ENCODE results near the gene CNTNAP2. TPM values are rescaled to one million over a fixed set of nuclear protein-coding genes. Genes with fewer than 3 reads are reported as not detected.

The CNTNAP2 gene
- total RNA-seq, 1 donor from 2014 or later = 5.4 TPM

GRCh38 chr7:148306759-148307158 is 2190.2 kb downstream of the CNTNAP2 start:
- DNase-seq (ENCODE audit: low spot score) = no peak
- TF ChIP-seq CTCF (IDR thresholded peaks at IDR 0.05; ENCODE audit: unreplicated experiment) = no peak
- Mint-ChIP-seq H3K27me3 (ENCODE audit: unreplicated experiment) (peaks cover 13% of the 10 kb centered on the region), H3K4me3 (ENCODE audit: unreplicated experiment) (no peak overlapping the region), H3K4me1 (ENCODE audit: unreplicated experiment) (peaks cover 26% of the 10 kb centered on the region), H3K27ac (ENCODE audit: unreplicated experiment) (no peak overlapping the region), H3K36me3 (ENCODE audit: low read depth, unreplicated experiment) (peaks cover 5% of the 10 kb centered on the region), H3K9me3 (ENCODE audit: unreplicated experiment) (no peaks in the 10 kb centered on the region)

GRCh38 chr7:148318102-148318811 is 2201.7 kb downstream of the CNTNAP2 start:
- no peaks in the 10 kb centered on the region for H3K9me3 Mint-ChIP-seq (ENCODE audit: unreplicated experiment)

GRCh38 chr7:148318838-148319237 is 2202.2 kb downstream of the CNTNAP2 start:
- Mint-ChIP-seq H3K27me3 (ENCODE audit: unreplicated experiment) (peaks cover 3% of the 10 kb centered on the region), H3K36me3 (ENCODE audit: low read depth, unreplicated experiment) (no peaks in the 10 kb centered on the region), H3K27ac (ENCODE audit: unreplicated experiment) (no peak overlapping the region), H3K4me1 (ENCODE audit: unreplicated experiment) (peaks cover 8% of the 10 kb centered on the region), H3K9me3 (ENCODE audit: unreplicated experiment) (no peaks in the 10 kb centered on the region), H3K4me3 (ENCODE audit: unreplicated experiment) (no peak overlapping the region)
- no peak for TF ChIP-seq CTCF (IDR thresholded peaks at IDR 0.05; ENCODE audit: unreplicated experiment)
- DNase-seq (ENCODE audit: low spot score) = no peak

More at GRCh38 chr7:148318102-148318811, 2201.7 kb downstream of the CNTNAP2 start:
- Mint-ChIP-seq H3K27me3 (ENCODE audit: unreplicated experiment) (peaks cover 4% of the 10 kb centered on the region), H3K36me3 (ENCODE audit: low read depth, unreplicated experiment) (no peaks in the 10 kb centered on the region), H3K4me3 (ENCODE audit: unreplicated experiment) (no peak overlapping the region), H3K4me1 (ENCODE audit: unreplicated experiment) (peaks cover 8% of the 10 kb centered on the region), H3K27ac (ENCODE audit: unreplicated experiment) (no peak overlapping the region)
- DNase-seq (ENCODE audit: low spot score) = no peak
- no peak for TF ChIP-seq CTCF (IDR thresholded peaks at IDR 0.05; ENCODE audit: unreplicated experiment)

- no peak overlapping the region for H3K4me3 Mint-ChIP-seq (ENCODE audit: unreplicated experiment)
- peaks cover 8% of the 10 kb centered on the region for H3K4me1 Mint-ChIP-seq (ENCODE audit: unreplicated experiment)
- no peaks in the 10 kb centered on the region for H3K9me3 Mint-ChIP-seq (ENCODE audit: unreplicated experiment)
Observed at GRCh38 chr7:148319316-148319808, 2202.8 kb downstream of the CNTNAP2 start.

More at GRCh38 chr7:148319316-148319808, 2202.8 kb downstream of the CNTNAP2 start:
- no peak overlapping the region for H3K27ac Mint-ChIP-seq (ENCODE audit: unreplicated experiment)
- no peak for DNase-seq (ENCODE audit: low spot score)
- H3K36me3 Mint-ChIP-seq (ENCODE audit: low read depth, unreplicated experiment) = no peaks in the 10 kb centered on the region
- peaks cover 1% of the 10 kb centered on the region for H3K27me3 Mint-ChIP-seq (ENCODE audit: unreplicated experiment)
- TF ChIP-seq CTCF (IDR thresholded peaks at IDR 0.05; ENCODE audit: unreplicated experiment) = no peak
